Islet precursor cell (in vitro differentiated cells): ENCODE data around the gene GNLY.

Experiments
- DNase-seq: peaks from one replicate; pipeline ENCODE4 v3.0.0-alpha.2; 2018

The GNLY gene

DNA sequence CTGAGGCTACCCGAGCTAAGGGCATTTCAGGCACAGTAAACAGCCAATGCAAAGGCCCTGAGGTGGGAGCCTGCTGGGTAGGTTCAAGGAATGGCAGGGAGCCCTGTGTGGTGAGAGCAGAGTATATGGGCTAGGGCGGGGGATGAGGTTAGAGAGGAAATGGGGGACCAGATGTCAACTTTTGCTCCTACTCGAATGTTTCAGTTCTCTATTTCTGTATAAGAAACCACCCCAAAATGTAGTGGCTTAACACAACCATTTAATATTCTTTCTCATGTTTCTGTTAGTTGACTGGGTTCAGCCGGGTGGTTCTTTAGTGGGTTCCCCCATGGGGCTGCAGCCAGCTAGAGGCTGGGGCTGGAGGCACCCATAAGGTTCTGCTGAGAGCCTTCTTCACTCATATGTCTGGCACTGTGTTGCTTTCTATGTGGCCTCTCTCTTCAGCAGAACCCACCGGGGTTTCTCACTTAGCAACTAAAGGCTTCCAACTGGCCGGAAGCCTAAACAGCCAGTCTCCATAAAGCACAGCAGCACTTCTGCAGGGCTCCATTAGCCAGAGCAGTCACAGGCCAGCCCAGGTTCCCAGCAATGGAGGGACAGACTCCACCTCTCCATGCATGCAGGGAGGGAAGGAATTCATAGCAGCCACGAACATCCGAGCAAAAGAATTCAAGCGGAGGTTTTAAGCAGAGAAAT is 54.0 kb downstream of the GNLY start:
- DNase-seq, result no peak
